GM18868 (cell line): Measurements from ENCODE around the gene CHAC1.

Experiments
- ATAC-seq: cut with Tn5 transposase; IDR thresholded peaks from one replicate; pipeline ENCODE4 v1.9.1; 2021; ENCODE audit warnings: mild to moderate bottlenecking, moderate library complexity; ENCODE audit not compliant: unreplicated experiment

Gene CHAC1

GRCh38 chr15:40982855-40983254 is 29.6 kb downstream of the CHAC1 start:
- no peak for ATAC-seq

DNA sequence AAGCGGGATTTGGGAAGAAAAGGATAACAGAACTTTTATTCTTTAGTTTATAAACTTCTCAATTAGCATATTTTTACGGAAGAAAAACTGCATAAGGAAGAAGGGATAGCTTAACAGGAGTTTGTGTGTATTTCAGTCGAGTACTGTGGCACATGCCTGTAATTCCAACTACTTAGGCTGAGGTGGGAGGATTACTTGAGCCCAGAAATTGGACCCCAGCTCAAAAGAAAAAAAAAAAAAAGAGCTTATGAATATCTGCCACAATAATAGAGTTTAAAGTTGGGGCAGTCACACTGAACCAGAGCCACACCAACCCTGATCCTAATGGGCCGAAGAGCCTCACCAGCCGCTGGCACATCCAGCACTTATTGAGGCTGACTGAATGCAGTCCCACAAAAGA is 31.1 kb downstream of the CHAC1 start:
- ATAC-seq = no peak

GRCh38 chr15:40984964-40985363 is 31.7 kb downstream of the CHAC1 start:
- ATAC-seq = no peak

DNA sequence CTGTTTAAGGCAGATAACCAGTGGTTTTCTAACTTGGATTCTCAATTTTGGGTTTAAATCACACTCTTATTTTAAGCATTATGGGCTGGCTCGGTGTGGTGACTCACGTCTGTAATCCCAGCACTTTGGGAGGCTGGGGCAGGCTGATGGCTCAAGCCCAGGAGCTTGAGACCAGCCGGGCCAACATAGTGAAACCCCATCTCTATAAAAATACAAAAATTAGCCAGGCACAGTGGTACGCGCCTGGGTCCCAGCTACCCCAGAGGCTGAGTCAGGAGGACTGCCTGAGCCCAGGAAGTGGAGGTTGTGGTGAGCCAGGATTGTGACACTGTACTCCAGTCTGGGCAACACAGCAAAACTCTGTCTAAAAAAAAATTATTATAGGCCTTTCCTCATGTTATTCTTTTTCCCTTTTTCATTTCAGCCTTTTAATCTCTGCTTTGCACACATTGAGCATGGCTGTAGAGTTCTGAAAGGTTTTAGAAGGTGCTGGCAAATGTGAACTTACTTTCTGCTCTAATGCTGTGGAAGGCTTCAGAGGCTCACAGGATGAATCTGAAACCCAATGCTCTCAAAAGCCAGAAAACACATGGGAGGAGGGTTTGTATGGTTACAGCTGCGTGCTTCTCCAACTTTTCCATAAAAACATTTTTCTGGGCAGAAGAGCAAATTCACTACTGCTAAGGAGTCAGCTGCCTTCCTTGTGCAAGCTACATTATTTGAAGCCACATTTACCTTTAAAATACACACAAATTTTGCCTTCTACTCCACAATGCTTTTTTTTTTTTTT is 32.5 kb downstream of the CHAC1 start:
- no peak for ATAC-seq

DNA sequence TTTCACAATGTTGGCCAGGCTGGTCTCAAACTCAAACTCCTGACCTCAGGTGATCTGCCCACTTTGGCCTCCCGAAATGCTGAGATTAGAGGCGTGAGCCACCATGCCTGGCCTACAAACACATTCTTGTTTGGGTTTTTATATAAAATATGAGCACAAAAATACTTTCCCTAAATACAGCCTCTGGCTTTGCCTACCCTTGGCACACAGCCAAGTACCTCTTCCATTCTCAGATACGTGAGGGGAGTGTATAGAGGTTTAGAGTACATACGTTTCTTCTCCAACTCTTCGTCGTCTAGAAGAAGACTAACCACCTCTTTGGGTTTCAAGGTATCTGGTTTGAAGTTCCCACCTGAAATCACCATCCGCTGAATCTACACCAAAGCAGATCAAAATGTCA is 33.5 kb downstream of the CHAC1 start:
- ATAC-seq = no peak

GRCh38 chr15:40988156-40988555 is 34.9 kb downstream of the CHAC1 start:
- ATAC-seq = no peak

DNA sequence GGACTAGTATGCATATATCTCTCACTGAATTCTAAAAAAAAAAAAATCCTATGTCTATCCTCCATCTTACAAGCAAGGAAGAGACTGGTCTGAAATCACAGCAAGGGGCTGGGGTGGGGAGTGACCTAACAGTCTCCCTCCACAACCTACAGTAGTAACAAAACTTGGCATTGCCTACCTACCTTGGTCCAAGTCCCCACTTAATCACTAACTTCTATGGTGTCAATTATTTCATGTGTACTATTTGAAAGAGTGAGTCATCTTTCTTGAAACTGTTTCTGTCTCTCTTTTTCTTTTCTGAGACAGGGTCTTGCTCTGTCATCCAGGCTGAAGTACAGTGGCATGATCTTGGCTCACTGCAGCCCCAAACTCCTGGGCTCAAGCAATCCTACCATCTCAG is 36.8 kb downstream of the CHAC1 start:
- ATAC-seq = no peak

GRCh38 chr15:40990789-40991188 is 37.5 kb downstream of the CHAC1 start:
- no peak for ATAC-seq

DNA sequence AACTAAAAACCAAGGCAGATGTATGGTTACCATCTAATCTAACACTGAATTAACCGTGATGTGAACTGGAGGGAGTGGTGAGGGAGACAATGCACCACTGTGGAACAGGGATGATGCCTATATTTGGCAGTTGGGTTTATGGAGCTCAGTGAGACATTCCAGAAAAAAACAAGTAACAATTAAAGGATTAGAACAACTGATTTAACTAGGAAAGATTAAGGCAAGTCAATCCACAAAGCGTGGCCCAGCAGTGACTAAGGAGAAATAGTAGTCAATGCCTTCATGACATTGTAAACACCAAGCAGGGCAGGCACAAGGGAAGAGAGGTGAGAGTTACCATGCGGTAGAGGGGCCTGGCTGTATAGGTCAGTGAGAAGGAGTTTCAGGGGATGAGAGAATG is 38.1 kb downstream of the CHAC1 start:
- ATAC-seq = no peak

- no peak for ATAC-seq
These were observed 39.0 kb downstream of the CHAC1 start for GRCh38 chr15:40992241-40992741.

DNA sequence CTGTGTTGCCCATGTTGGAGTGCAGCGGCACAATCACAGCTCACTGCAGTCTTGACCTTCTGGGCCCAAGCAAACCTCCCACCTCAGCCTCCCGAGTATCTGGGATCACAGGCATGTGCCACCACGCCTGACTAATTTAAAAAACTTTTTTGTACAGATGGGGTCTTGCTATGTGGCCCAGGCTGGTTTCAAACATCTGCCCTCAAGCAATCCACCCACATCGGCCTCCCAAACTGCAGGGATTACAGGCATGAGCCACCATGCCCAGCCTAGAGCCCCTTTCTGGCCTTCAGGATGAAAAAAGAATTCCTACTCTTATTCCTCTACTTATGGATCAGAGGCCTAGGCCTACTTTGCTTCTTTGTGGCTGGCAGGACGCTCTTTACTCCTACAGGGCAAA is 39.6 kb downstream of the CHAC1 start:
- no peak for ATAC-seq

- ATAC-seq = no peak
These were observed 42.4 kb downstream of the CHAC1 start for GRCh38 chr15:40995656-40996055.

GRCh38 chr15:40999190-40999589 is 45.9 kb downstream of the CHAC1 start:
- no peak for ATAC-seq

GRCh38 chr15:41001524-41002214 is 48.4 kb downstream of the CHAC1 start:
- ATAC-seq = no peak

- ATAC-seq = no peak
These were observed 51.2 kb downstream of the CHAC1 start for GRCh38 chr15:41004490-41004889.
